GM21367 (cell line): ENCODE data around the gene TCF23.
A peak's percentile ranks its signal among the peaks of the same experiment; 100 is the strongest.

ENCODE experiments used
- ATAC-seq: cut with Tn5 transposase; IDR thresholded peaks from one replicate; pipeline ENCODE4 v1.9.1; 2021; ENCODE audit not compliant: unreplicated experiment

The TCF23 gene

DNA sequence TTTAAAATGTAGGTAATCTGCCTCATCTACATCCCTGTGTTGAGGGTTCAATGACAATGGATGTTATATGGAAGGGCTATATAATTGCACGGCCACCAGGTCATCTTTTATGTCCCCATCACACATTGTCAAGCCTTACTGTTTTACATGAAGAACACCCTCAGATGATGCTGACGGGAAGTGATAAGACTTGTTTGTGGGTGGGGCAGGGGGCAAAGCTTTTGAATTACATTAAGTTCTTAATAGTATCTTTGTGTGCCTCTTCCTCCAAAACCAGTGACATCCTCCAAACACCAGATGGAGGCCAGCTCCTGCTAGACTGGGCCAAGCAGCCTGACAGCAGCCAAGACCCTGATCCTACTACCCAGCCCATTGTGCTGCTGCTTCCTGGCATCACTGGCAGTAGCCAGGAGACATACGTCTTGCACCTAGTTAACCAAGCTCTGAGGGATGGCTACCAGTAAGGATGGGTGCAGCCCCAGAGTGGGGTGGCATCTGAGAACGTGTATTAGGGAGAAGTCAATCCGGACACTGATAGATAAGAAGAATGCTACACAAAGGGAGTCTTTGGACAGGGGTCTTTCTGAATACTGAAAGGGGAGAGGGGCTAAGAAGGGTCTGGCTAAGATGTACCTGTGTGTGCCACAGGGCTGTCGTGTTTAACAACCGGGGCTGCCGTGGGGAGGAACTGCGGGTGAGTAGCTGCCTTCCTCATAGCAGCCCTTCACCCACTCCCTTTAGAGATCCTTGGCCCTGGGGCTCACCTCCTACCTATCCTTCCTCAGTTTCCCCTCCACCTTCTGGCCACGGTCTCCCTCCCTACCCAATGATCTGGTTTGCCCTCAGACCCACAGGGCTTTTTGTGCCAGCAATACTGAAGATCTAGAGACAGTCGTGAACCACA, 19.9 kb upstream of the TCF23 start:
- no peak for ATAC-seq

DNA sequence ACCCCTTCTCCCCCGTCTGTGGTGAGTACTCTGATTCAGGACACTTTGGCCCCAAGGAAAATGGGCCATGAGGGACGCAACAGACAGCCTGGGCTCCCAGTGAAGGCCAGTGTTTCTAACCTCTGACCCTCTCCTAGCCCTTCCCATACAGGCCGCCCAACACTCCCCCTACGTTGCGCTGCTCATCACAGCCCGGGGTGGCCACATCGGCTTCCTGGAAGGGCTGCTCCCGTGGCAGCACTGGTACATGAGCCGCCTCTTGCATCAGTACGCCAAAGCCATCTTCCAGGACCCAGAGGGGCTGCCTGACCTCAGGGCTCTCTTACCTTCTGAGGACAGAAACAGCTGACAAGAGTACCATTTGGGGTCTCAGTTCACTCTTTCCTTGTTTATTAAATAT, 18.4 kb upstream of the TCF23 start:
- no peak for ATAC-seq

DNA sequence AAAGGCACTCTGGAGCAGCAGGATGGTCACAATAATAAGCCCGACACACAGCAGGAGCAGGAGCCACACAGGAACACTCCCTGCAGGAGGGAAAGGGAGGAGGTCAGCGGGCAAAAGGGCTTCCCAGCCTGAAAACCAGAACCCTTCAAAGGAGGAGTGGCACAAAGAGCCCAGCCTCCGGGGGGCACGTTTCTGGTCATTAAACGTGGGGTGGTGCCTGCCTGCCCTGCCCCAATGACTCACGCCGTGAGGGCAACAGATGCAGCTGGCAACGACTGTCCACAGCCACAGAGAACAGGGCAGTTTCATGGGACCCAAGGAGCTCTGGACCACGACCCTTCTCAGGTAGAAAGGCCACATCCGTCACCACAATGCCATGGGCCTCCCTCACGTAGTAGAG, 17.4 kb upstream of the TCF23 start:
- no peak for ATAC-seq

DNA sequence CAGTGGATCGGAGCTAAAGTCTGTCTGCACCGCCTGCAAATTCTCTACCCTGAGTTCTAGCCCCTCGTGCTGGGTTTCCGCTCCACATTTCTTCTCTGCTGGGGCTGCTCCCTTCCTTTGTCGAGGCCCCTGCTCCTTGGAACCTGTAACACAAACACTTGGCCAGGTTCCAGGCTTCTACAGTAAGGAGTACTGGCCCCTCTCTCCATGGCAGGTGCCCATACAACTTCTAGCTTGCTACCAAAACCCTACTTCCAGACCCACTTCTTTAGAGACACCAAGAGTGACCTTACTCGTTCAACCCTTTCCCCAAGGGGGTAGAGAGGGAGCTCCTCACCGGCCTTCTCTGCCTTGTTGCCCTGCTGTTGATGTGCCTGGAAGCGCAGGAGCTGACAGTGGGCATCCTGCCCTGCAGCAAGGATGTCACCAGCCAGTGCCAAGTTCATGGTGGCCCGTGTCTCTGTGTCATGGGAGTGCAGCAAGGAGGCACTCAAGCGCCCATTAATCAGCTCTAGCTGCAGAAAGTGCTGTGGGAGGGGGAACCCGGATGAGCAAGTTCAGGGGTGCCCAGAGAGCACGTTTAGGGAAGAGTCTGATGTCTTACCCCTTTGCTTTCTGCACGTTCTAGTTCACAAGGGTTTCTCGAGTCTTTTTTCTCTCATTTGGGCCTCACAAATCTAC, 15.5 kb upstream of the TCF23 start:
- no peak for ATAC-seq

DNA sequence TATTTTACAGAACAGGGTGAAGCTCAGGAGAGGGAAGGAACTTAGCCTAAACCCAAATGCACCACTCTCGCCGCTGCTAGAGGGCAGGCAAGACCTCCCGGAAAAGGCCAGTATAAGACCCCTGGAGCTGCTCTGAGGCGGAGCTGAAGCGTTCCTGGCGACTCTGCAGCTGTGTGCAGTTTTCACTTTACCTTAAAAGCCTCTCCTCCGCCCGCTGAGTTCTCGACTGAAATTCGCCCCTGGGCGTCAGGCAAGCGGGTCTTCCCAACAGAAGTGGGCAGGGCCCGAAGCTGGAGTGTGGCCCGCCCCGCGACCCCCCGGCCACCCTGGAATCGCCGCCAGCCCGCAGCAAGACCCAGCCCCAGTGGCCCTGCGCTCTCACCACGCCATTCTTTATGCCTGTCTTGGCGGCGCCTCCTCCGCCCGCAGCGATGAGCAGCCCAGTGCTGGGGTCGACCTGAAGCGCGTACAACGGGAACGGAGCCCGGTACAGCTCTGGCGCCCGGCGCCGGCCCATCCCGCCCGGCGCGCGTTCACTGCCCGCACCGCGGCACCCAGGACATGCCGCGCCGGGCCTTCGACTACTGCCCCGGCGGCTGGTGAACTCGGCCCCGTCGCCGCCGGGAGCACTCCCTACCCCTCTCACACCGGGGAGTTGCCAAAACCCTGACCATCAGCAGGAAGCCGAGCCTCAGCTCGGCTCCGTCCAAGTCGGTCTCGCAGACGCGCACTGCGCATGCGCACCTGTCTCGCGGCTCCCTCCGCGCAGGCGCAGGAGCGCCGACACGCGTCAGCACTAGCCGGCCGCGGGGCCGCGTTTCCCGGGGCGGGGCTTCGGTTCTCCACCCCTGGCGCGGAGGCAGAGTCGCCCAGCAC, 14.7 kb upstream of the TCF23 start, which contains the start of gene PREB:
Gene PREB (minus strand): TSS at position 732 of the 876 bp plus-strand sequence. CDS start 215 bp downstream, at position 517.
- ATAC-seq: peak; percentile 72

DNA sequence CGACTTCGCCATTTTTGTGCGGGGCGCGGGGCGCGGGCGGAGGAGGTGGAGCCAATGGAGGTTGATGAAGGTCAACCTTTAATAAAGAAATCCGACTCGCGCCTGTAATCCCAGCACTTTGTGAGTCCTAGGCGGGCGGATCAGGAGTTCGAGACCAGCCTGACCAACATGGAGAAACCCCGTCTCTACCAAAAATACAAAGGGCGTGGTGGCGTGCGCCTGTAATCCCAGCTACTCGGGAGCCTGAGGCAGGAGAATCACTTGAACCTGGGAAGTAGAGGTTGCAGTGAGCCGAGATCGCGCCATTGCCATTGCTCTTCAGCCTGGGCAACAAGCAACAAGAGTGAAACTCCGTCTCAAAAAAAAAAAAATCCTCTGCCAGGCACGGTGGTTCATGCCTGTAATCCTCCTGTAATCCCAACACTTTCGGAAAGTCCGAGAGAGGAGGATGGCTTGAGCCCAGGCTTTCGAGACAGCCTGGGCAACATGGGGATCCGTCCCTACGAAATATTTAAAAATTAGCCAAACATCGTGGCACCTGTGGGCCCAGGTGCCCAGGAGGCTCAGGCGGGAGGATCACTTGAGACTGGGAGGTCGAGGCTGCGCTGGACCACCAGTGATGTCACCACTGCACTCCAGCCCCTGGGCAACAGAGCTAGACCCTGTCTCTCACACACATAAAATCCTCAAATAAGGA, 13.9 kb upstream of the TCF23 start:
- no peak for ATAC-seq

DNA sequence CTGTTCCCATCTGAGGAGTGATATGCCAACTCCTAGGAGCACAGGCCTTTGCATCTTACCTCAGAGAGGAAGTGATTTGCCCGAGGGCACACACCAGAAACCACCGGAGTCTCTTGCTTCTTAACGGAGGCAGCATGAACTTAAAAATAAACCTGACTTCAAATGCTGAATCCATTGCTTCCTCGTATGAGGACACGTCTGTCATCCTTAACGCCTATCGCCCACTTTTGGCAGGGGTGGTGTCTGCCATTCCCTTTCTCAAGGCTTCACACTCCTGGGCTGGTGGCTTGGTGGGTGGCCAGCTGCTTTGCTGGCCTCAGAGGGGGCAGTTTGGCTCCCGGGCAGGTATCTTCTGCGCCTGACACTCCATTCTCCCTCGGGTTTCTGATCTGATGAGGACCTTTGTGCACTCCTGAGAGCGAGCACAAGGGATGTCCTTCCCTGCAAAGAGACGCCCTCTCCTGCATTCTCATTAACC, 13.3 kb upstream of the TCF23 start:
- no peak for ATAC-seq

DNA sequence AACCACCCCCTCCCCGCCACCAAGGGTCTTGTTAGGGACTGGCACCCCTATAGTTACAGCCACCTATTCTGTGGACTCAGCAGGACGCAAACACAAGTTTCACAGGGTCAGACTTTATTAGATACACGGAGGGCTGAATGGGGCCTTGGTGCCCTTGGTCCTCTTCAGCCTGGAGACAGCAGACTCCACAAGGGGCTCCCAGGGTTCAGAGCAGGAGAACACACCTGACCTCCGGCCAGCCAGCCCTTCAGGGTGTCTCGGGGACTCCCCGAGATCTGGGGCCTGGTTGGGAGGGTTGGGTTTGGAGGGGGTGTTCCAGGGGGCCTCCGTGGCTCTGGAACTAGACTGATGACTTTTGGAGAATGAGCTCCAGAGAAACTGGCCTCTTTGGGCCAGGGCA, 12.1 kb upstream of the TCF23 start:
- no peak for ATAC-seq

DNA sequence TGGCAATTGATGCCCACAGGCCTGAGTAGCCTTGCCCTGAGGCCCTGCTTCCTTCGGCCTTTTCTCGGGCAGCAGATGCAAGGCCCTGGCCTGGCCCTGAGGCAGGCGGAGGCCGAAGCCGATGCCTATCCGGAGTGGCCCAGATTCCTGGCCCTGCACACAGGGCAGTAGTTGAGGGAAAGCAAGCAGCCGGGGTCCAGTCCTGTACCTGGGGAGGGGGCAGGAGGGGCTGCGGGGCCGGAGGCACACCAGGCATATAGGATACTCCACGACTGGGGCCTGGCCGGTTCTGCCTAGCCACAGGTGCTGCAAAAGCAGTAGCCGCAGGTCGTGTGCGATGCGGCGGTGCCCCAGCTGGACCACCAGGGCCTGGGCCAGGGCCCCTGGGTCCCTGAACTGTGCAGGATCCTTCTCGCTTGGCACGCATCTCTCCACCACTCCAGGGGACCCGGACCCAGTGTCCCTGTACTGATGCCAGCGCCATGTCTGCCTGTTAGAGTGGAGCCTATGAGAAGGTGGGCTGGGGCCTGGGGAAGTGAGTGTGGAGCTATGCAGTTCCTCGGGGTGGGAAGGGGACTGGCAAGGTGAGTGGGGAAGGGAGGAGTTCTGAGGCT, 11.4 kb upstream of the TCF23 start:
- no peak for ATAC-seq

DNA sequence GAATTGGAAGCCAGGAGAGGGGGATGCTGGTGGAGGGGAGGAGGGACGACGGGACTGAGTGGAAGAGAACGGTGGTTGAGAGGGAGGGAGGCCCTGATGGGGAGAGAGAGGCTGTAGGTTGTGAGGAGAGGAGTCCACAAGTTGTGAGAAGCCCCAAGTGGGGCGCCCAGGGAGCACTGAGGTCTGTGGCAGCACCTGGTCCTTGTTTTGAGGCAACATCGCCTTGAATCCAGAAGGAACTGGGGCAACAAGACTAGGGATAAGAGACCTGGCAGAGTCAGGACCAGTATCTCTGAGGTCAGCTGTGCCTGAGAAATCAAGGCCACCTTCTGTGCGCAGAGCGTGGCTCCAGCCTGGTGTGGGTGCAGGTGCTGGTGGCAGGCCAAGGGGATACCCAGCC, 10.7 kb upstream of the TCF23 start:
- ATAC-seq: no peak

DNA sequence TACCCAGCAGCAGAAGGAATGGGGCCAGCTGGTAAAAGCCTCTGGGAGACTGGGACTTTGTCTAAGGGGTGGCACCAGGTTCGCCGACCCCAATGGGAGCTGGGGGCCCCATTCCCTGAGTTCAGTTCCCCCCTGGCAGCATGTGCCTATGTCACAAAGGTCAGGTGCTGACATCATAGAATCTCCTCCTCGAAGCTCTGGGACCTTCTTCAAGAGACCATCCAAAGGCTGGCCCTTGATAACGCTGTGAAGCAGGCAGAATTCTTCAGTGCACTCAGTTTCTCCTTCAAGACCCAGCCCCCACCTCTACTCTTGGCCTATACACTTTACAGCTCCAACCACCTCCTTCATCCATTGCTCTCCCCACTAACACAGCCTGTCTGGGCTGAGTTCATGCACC, 9.5 kb upstream of the TCF23 start, which contains the start of gene PRR30:
Gene PRR30 (minus strand): TSS at position 101 of the 400 bp plus-strand sequence. CDS start 1,081 bp downstream, outside the sequence.
- ATAC-seq: no peak

DNA sequence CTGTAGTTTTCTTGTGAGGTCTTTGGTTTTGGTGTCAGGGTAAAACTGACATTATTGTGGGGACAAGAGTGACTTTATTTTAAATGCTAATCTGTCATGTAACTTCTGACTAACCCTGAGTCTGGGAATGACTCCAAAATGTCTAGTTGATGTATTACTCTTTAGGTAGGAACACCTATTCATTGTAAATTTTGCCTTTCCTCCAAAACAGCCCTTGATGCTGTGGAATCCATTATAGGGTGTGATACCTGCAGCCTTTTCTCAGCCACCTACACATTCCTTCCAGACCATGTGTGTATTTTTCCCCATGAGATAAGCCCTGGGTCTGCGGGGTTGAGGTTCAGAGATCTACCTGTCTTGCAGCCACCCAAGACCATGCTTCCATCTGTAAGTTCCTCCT, 5.5 kb upstream of the TCF23 start:
- ATAC-seq: no peak

DNA sequence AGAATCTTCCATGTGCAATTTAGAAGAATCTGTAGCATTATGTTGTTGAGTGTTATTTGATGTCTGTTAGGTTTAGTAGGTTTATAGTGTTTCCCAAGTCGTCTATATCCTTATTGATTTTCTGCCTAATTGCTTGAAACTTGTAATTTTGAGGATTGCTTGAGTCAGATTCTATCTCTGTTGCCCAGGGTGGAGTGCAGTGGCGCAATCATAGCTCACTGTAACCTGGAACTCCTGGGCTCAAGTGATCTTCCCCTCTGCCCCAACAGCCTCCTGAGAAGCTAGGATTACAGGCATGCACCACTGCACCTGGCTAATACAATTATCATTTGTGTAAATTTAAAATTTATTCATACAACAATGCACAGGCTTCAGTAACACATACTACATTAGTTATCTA, 3.1 kb upstream of the TCF23 start:
- ATAC-seq: no peak

DNA sequence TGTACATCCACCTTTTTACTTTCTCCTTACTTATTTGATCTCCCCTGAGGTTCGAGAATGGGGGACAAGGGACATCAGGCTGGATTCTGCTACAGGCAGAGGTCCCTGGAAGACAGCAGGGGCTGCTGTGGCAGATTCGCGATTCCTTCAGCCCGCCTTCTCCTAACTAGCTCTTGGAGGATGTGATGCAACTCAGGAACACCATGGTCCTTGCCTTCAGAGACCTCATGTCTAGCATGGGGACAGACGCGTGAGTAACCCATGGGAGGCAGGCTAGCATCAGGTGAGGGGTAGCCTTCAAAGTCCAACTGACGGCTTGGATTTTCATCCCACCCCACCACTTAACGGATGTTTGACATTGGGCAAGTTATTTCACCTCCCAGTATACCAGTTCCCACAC, 869 bp upstream of the TCF23 start:
- no peak for ATAC-seq

DNA sequence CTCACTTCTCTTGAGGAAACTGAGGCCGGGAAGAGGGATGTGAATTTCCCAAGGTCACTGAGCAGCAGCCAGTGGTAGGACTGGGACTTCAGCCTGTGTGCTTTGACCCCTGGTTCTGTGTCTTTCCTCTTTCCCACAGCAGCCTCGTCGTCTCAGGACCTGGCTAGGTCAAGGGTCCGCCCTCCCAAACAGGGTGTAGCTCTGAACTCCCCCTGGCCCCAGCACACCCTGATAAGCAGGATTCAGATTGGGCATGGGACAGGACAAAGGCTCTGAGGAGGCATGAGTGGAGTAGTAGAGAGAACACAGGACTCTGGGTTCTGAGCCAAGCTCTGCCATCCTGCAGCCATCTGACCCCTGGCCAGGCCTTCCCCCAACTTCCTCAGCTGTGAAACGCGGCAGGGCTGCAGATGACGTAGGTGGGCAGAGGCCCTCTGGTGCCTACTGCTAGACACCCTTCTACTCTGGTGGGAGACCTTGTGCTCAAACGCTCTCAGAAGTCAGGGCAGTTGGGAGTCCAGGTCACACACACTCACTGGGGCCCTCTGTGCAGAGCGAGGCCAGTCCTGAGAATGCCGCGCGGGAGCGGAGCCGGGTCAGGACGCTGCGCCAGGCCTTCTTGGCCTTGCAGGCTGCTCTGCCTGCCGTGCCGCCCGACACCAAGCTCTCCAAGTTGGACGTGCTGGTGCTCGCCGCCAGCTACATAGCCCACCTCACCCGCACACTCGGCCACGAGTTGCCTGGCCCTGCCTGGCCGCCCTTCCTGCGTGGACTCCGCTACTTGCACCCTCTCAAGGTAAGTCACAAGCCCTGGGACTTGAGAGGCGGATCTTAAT, 984 bp downstream of the TCF23 start:
- ATAC-seq: no peak

DNA sequence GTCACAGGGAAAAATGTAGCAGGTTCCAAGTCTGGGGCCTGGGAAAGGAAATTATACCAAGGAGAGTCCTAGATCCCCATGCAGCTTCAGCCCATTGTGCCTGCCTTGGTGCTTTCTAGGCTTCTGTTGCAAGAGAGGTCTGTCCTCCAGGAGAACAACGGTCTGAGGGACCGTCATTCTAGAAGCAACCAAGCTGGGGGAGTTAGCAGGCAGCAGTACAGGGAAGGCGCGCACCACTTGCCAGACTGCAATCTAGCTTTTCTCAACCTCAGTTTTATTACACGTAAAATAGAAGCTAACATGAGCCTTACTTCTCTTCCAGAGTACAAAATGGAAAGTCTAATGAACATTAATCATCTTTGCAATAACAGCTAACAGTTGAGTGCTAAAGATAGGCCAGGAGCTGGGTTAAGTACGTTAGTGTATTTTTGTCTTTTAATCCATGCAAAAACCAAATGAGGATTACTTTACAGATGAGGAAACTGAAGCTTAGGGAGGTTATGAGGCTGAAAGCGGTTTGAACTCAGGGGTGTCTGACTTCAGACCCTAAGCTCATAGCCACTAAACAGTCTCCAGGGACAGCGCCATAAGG, 1.9 kb downstream of the TCF23 start:
- no peak for ATAC-seq

DNA sequence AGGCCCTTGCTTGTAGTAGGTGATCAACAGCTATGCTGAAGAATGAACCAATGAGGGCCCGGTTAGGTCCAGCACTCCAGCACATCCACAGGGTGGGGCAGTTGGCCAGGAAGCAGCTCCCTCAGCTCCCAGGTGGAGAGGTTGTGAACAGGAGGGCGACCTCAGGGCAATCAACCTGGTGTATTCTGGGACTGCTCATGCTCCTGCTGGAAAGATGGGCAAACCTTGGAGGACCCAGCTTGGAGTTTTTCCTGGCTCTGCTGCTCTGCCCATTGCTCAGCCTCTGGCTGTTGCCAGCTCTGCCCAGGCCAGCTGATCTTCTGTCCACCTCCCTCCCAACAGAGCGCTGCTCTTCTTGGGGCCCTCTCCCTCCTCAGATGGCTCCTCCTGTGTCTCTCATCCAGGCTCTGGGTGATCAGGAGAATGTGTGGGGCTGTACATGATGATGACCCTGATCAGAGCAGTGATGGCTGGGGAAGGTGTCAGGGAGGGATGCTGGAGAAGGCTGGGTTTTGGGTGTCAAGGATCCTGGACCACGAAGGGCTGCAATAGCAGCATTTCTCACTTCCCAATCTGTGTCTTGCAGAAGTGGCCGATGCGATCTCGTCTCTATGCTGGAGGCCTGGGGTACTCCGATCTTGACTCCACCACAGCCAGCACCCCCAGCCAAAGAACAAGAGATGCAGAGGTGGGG, 3.4 kb downstream of the TCF23 start:
- no peak for ATAC-seq

DNA sequence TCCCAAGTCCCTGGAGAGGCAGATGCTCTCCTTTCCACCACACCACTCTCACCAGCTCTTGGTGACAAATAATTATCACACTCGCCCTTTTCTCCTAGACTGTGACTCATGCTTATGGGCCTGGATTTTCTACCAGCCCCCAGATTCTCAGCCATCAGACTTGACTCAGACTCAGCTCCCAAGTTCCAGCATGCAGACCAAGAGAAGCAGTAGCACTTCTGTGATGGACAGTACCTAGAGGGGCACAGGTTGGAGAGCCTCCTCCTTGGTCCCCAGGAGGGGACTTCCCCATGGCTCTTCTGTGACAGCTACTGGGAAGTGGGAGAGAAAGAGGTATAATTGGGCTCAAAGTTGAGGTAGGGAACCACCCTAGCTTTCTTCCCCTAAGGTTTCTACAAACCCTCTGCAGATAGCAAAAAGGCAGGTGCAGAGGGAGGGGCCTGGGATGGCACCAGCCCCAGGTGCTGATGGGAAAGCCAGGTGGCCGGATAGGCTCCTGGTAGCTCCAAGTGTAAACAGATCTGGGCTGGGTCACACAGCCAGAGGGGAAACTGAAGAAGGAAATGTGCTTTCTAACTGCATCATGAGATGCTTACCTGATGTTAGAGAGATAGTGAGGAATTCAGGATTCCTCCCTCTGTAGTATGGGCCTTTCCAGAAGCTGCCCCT, 4.1 kb downstream of the TCF23 start:
- ATAC-seq: no peak
